Spinal cord (tissue), 10 donors: ENCODE results near the gene LARP4B. TPM values are rescaled to one million over a fixed set of nuclear protein-coding genes. Genes with fewer than 3 reads are reported as not detected.

ENCODE experiments used
- DNase-seq, 6 donors: peaks; one replicate each; pipeline versions ENCODE4 v3.0.0 to v3.0.0-alpha.2; 2013 to 2015; ENCODE audit warnings: low spot score in 6 of 6, low read depth in 4 of 6
- H3K27ac ChIP-seq: one replicate; pipeline ENCODE4 v1.5.1; 2013; ENCODE audit warnings: low read depth, low read length, control low read depth
- H3K27me3 ChIP-seq: one replicate; pipeline ENCODE4 v1.6.1; 2013; ENCODE audit warnings: low read length; ENCODE audit not compliant: control insufficient read depth, insufficient read depth
- H3K36me3 ChIP-seq: one replicate; pipeline ENCODE4 v1.6.1; 2013; ENCODE audit warnings: low read length; ENCODE audit not compliant: control insufficient read depth, insufficient read depth
- H3K4me1 ChIP-seq: one replicate; pipeline ENCODE4 v1.6.1; 2013; ENCODE audit warnings: low read length; ENCODE audit not compliant: control insufficient read depth, insufficient read depth
- H3K4me3 ChIP-seq: one replicate; pipeline ENCODE4 v1.5.1; 2013; ENCODE audit warnings: low read depth, low read length, control low read depth
- H3K9me3 ChIP-seq: one replicate; pipeline ENCODE4 v1.6.1; 2013; ENCODE audit warnings: low read length; ENCODE audit not compliant: control insufficient read depth, insufficient read depth
- WGBS: methylation state at CpG from one replicate; pipeline ENCODE4 v1.1.5; 2013; ENCODE audit warnings: missing lambda C conversion rate; ENCODE audit not compliant: insufficient coverage; 5-methylcytosine and 5-hydroxymethylcytosine counted together
- polyA plus RNA-seq, 2 donors: library from polyadenylated mRNA; unstranded; fragments of 120-200 nt; gene quantifications; one replicate each; pipeline ENCODE4 v1.2.1, GENCODE V29; 2013; ENCODE audit not compliant: insufficient read length in 2 of 2
- total RNA-seq, 2 donors: library from RNA; depleted of rRNA in 1 of 2; stranded (reverse); fragments of 120-200 nt in 1 of 2; fragments of >200 nt in 1 of 2; gene quantifications; one replicate each; pipeline versions ENCODE4 v1.2.3 to v1.2.4, GENCODE V29; 2013 to 2014
- donor health status: healthy.

Gene LARP4B
- total and polyA plus RNA-seq, 4 donors: 28.2 to 38.5 (median 38.0) TPM

DNA sequence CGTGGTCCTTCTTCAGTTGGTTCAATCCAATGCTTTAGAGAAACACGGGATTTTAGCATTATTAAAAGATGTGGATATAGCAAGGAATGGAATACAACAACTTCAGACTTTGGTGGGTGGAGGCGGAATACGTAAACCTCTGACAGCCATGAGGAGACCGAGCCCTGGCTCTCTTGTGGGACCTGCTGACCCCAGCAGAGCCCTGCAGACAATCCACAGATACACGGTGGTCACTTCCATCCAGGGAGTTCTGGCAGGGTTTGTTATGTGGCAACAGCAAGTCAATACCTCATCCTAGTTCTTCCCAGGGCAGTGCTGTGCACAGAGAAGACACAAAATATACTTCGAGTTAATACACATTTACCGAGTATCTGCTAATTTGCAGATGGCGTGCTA lies 123.5 kb downstream of the LARP4B start:
- WGBS: 96% methylated on average over 8 of the region's 9 CpGs
- no peaks in the 10 kb centered on the region for H3K9me3 ChIP-seq
- H3K36me3 ChIP-seq: peaks cover 72% of the 10 kb centered on the region
- no peaks in the 10 kb centered on the region for H3K27me3 ChIP-seq
- peaks cover 10% of the 10 kb centered on the region for H3K4me1 ChIP-seq
- DNase-seq: no peak
- H3K27ac ChIP-seq: no peak overlapping the region
- no peak overlapping the region for H3K4me3 ChIP-seq

DNA sequence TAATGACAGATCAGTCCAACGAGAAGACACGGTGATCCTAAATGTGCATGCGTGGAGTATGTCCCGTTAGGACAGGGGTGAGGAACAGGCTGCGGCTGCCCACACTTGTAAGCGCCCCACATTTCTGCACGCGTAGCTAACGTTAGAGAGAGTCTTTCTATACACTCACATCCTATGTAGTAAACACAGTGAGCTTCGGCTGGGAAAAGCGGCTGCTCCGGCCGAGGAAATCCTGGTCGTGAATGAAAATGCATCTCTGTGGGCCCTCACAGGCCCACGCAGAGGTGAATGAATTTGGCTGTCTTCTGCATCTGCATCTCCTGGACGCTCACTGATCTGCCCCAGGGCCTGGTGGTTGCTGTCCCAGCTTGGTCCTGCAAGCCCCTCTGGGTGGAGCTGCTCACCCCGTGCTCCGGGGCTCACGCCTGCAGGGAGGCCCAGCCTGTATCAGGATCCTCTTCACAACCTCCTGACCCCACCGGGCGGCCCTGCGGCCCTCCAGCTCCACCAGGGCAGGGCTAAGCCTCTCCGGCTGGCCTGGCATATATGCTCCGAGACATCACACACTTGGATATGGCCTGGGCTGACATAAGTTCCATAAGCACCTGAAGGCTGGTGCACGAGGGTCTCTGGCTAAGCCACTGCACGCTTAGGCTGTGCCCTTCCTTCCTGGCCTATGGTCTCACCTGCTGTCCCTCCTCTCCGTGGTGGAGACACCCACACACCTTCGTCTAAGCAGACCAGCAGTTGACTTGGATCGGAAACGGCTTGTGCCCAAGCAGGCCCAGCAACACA lies 124.1 kb downstream of the LARP4B start:
- 91% methylated on average over 25 of the region's 30 CpGs for WGBS

GRCh38 chr10:806451-807162 lies 124.9 kb downstream of the LARP4B start:
- Histone ChIP-seq H3K27ac (no peak overlapping the region), H3K27me3 (no peaks in the 10 kb centered on the region), H3K4me1 (peaks cover 10% of the 10 kb centered on the region), H3K4me3 (no peak overlapping the region), H3K9me3 (no peaks in the 10 kb centered on the region), H3K36me3 (peaks cover 62% of the 10 kb centered on the region)
- DNase-seq: no peak
- WGBS: 75% methylated on average over 17 of the region's 20 CpGs

More for the DNA sequence above, 124.1 kb downstream of the LARP4B start:
- Histone ChIP-seq H3K4me3 (no peak overlapping the region), H3K27me3 (no peaks in the 10 kb centered on the region), H3K4me1 (peaks cover 10% of the 10 kb centered on the region), H3K36me3 (peaks cover 69% of the 10 kb centered on the region), H3K9me3 (no peaks in the 10 kb centered on the region), H3K27ac (no peak overlapping the region)
- DNase-seq: no peak

GRCh38 chr10:805620-806305 lies 125.7 kb downstream of the LARP4B start:
- 94% methylated on average over 26 of the region's 29 CpGs for WGBS
- Histone ChIP-seq H3K4me1 (peaks cover 10% of the 10 kb centered on the region), H3K27me3 (no peaks in the 10 kb centered on the region), H3K4me3 (no peak overlapping the region), H3K9me3 (no peaks in the 10 kb centered on the region), H3K36me3 (peaks cover 62% of the 10 kb centered on the region), H3K27ac (no peak overlapping the region)
- DNase-seq: no peak

DNA sequence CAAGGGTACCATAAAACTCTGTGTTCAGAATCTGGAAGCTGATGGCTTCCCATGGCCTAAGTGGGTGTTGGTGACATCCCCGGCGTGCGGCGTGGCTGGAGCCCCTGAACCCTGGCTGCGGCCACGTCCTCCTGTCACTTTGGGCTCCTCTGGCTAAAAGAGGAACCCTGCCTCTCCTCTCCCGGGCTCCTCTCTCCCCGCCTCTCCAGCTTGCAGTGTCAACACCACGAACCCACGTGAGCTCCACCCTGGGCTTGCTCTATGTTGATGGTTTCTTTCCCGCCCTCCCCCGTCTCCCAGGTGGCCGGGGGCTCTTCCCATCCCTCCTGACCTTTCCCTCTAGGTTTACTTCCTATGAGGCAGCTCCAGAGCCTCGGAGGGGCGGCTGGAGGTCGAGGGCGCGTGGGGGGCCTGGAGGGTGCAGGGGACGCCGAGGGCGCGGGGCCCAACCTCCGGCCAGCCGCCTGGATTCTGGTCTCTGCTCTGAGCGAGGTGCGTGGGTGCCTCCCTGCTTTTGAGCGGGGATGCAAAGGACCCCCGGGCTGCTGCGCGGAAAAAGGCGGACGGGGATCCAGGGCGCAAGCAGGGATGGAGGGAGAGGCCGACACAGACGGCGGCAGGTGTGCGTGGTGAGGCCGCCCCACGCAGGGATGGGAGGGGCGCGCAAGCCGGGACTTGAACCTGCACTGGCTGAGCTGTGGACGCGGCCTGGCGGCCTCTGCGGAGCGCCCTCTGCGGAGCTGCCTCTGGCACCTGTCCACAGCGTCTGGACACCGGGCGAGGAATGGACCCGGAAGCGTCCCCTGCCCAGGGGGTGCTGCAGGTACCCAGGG lies 126.5 kb downstream of the LARP4B start:
- 87% methylated on average over 53 of the region's 53 CpGs for WGBS
- Histone ChIP-seq H3K27me3 (no peaks in the 10 kb centered on the region), H3K36me3 (peaks cover 59% of the 10 kb centered on the region), H3K9me3 (no peaks in the 10 kb centered on the region), H3K4me3 (no peak overlapping the region), H3K4me1 (peaks cover 10% of the 10 kb centered on the region), H3K27ac (no peak overlapping the region)
- no peak for DNase-seq

DNA sequence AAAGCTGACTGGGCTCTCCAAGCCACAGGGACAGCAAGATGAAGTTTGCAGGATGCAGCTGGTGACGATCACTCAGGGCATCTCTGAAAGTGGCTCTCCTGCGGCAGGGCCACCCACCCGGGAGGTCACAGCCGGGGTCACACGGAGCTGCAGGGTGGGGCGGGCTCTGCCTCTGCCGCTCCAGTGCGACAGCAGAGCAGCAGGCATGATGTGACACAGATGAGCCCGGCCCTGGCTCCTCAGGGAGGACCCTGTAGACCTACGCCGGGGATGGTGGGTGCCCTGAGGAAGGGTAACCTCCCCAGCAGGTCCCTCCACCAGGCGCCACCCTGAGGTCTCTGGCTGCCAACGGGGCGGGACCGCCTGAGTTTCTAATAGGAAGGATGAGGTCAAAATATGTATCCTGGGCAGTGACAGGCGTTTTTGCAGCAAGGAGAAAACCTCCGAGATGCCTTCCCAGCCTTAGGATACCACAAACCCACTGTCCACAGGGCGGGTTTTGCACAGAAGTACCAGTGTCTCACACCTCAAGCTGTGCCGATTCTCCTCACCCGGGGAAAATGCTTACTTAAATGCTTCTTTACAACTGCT lies 127.2 kb downstream of the LARP4B start:
- no peak for DNase-seq
- H3K36me3 ChIP-seq: peaks cover 54% of the 10 kb centered on the region
- H3K4me3 ChIP-seq: no peak overlapping the region
- peaks cover 10% of the 10 kb centered on the region for H3K4me1 ChIP-seq
- 35% methylated on average over 16 of the region's 20 CpGs for WGBS
- H3K27me3 ChIP-seq: no peaks in the 10 kb centered on the region
- no peak overlapping the region for H3K27ac ChIP-seq
- peaks cover 2% of the 10 kb centered on the region for H3K9me3 ChIP-seq

- WGBS: 88% methylated on average over 24 of the region's 25 CpGs
- H3K27me3 ChIP-seq: no peaks in the 10 kb centered on the region
- peaks cover 10% of the 10 kb centered on the region for H3K4me1 ChIP-seq
- no peak overlapping the region for H3K27ac ChIP-seq
- peaks cover 50% of the 10 kb centered on the region for H3K36me3 ChIP-seq
- peaks cover 2% of the 10 kb centered on the region for H3K9me3 ChIP-seq
- no peak overlapping the region for H3K4me3 ChIP-seq
- no peak for DNase-seq
These were observed 128.3 kb downstream of the LARP4B start for GRCh38 chr10:803041-803741.

GRCh38 chr10:802506-802905 lies 129.0 kb downstream of the LARP4B start:
- Histone ChIP-seq H3K9me3 (peaks cover 2% of the 10 kb centered on the region), H3K4me1 (peaks cover 10% of the 10 kb centered on the region), H3K36me3 (peaks cover 43% of the 10 kb centered on the region), H3K4me3 (no peak overlapping the region), H3K27me3 (no peaks in the 10 kb centered on the region), H3K27ac (no peak overlapping the region)
- no peak for DNase-seq
- 80% methylated on average over 5 of the region's 9 CpGs for WGBS
